GM12878 (cell line): ENCODE data around the gene NOC2L. TPM values are rescaled to one million over a fixed set of nuclear protein-coding genes. Genes with fewer than 3 reads are reported as not detected.
A peak's percentile ranks its signal among the peaks of the same experiment; 100 is the strongest.

Experiments used
- ATAC-seq: fragments of 200-7000 bp; cut with Tn5 transposase; 3 replicates; pipeline ENCODE4 v1.9.1; 2020; ENCODE audit warnings: mild to moderate bottlenecking, moderate library complexity
- BruUV-seq: library from RNA; stranded (reverse); fragments of 400-500 nt; replicated peaks from 2 replicates; lab custom pipeline; 2021; lab: Mats Ljungman, UMichigan
- CTCF ChIA-PET: fragments of 300-600 bp; sonication (Branson Sonifier 250); formaldehyde crosslinking; extraction: SDS; loops from one replicate; lab custom pipeline; 2021; ENCODE audit warnings: inconsistent platforms; lab: Yijun Ruan, JAX
- POLR2A ChIA-PET: fragments of 350-600 bp; formaldehyde crosslinking; extraction: SDS; loops from one replicate; lab custom pipeline; 2021; ENCODE audit warnings: inconsistent platforms; lab: Charles Lee
- RAD21 ChIA-PET: fragments of 300-600 bp; sonication (Branson Sonifier 250); formaldehyde crosslinking; loops from one replicate; lab custom pipeline; 2023; ENCODE audit warnings: antibody characterized with exemption; ENCODE audit not compliant: unreplicated experiment; lab: Charles Lee
- SMC1A ChIA-PET: fragments of 300-600 bp; sonication (Branson Sonifier 250); formaldehyde crosslinking; loops from one replicate; lab custom pipeline; 2023; ENCODE audit not compliant: unreplicated experiment, uncharacterized antibody; lab: Charles Lee
- DNase-seq: peaks from one replicate; pipeline ENCODE4 v3.0.0-alpha.2; 2011; ENCODE audit warnings: low read depth, low spot score
- FAIRE-seq: peaks from 3 replicates; lab custom pipeline; 2011; peaks lifted over from hg19 to GRCh38; lab: Jason Lieb, UNC
- H2AFZ ChIP-seq: 2 replicates; pipeline ENCODE4 v1.6.0; 2011; ENCODE audit warnings: low read depth, low read length, control low read depth; ENCODE audit not compliant: control insufficient read depth
- H3K27ac ChIP-seq: 2 replicates; pipeline ENCODE4 v1.5.1; 2011; ENCODE audit warnings: control low read depth; ENCODE audit not compliant: control insufficient read depth, insufficient read depth
- H3K27me3 ChIP-seq, 2 experiments: replicated peaks in 1 of 2; 2 replicates each; pipeline versions ENCODE4 v1.6.0 to v1.6.1; 2011; ENCODE audit warnings: low read length in 1 of 2; ENCODE audit not compliant: control insufficient read depth in 2 of 2, insufficient read depth in 2 of 2
- H3K36me3 ChIP-seq, 2 experiments: 2 replicates each; pipeline ENCODE4 v1.5.1; 2011; ENCODE audit warnings: low read length in 1 of 2; ENCODE audit not compliant: control insufficient read depth in 2 of 2, insufficient read depth in 2 of 2
- H3K4me1 ChIP-seq: 2 replicates; pipeline ENCODE4 v1.6.1; 2011; ENCODE audit warnings: mild to moderate bottlenecking, low read length, moderate library complexity, mixed read lengths; ENCODE audit not compliant: control insufficient read depth, insufficient read depth
- H3K4me2 ChIP-seq: 2 replicates; pipeline ENCODE4 v1.6.0; 2011; ENCODE audit warnings: control low read depth; ENCODE audit not compliant: control insufficient read depth, insufficient read depth
- H3K4me3 ChIP-seq: fragments of 200-600 bp; sonication (generic); 2 replicates; pipeline ENCODE4 v1.5.1; 2016
- H3K79me2 ChIP-seq: 2 replicates; pipeline ENCODE4 v1.6.0; 2011; ENCODE audit warnings: low read length; ENCODE audit not compliant: control insufficient read depth, insufficient read depth
- H3K9ac ChIP-seq: 2 replicates; pipeline ENCODE4 v1.8.0; 2011; ENCODE audit warnings: low read length, control low read depth, mixed read lengths; ENCODE audit not compliant: control insufficient read depth, insufficient read depth
- H3K9me3 ChIP-seq: replicated peaks from 3 replicates; pipeline ENCODE4 v1.5.1; 2011; ENCODE audit warnings: mild to moderate bottlenecking, low read length; ENCODE audit not compliant: control insufficient read depth, insufficient read depth
- H4K20me1 ChIP-seq: 2 replicates; pipeline ENCODE4 v1.6.0; 2011; ENCODE audit not compliant: control insufficient read depth, insufficient read depth
- ASH2L ChIP-seq: fragments of 300-600, 200-600 bp; sonication (generic); IDR thresholded peaks from 2 replicates; pipeline ENCODE4 v1.6.1; 2017; ENCODE audit warnings: low read depth, mild to moderate bottlenecking, borderline replicate concordance
- BACH1 ChIP-seq: fragments of 450-650 bp; IDR thresholded peaks from 2 replicates; pipeline ENCODE4 v1.6.1; 2017; ENCODE audit warnings: mild to moderate bottlenecking, borderline replicate concordance
- CBFB ChIP-seq: IDR thresholded peaks from 2 replicates; pipeline ENCODE4 v1.6.1; 2016; ENCODE audit warnings: antibody characterized with exemption, low read depth
- FOS ChIP-seq: IDR thresholded peaks from 3 replicates; pipeline ENCODE4 v1.6.1; 2011; ENCODE audit warnings: borderline replicate concordance; ENCODE audit not compliant: insufficient read length; ENCODE audit errors: extremely low read depth
- KAT2A ChIP-seq: conservative IDR thresholded peaks from 2 replicates; pipeline ENCODE4 v1.6.1; 2011; ENCODE audit warnings: low read depth, low read length; ENCODE audit not compliant: control insufficient read depth
- LARP7 ChIP-seq: fragments of 450-650 bp; IDR thresholded peaks from 2 replicates; pipeline ENCODE4 v1.6.1; 2017; ENCODE audit warnings: mild to moderate bottlenecking
- MEF2A ChIP-seq: IDR thresholded peaks from 2 replicates; pipeline ENCODE4 v1.6.1; 2011; ENCODE audit warnings: low read depth, mild to moderate bottlenecking, low read length, moderate library complexity; ENCODE audit not compliant: insufficient read depth
- MXI1 ChIP-seq: fragments of 150-350 bp; IDR thresholded peaks from 2 replicates; pipeline ENCODE4 v1.6.1; 2011; ENCODE audit warnings: low read depth, mild to moderate bottlenecking, inconsistent platforms, low read length, improper control_type of control experiment
- NFIC ChIP-seq: IDR thresholded peaks from 2 replicates; pipeline ENCODE4 v1.6.1; 2012; ENCODE audit warnings: low read depth, mild to moderate bottlenecking, inconsistent platforms, low read length, moderate library complexity
- NRF1 ChIP-seq: conservative IDR thresholded peaks from 2 replicates; pipeline ENCODE4 v1.6.1; 2011; ENCODE audit warnings: mild to moderate bottlenecking, low read depth, low read length, improper control_type of control experiment
- PAX8 ChIP-seq: fragments of 450-650 bp; IDR thresholded peaks from 2 replicates; pipeline ENCODE4 v1.6.1; 2017; ENCODE audit warnings: mild to moderate bottlenecking, moderate library complexity
- SUZ12 ChIP-seq: fragments of 200-600 bp; sonication (generic); IDR thresholded peaks from one replicate; pipeline ENCODE4 v1.6.1; 2018; ENCODE audit warnings: antibody characterized with exemption, mild to moderate bottlenecking; ENCODE audit not compliant: unreplicated experiment
- TCF7 ChIP-seq: IDR thresholded peaks from 2 replicates; pipeline ENCODE4 v1.6.1; 2014; ENCODE audit warnings: antibody characterized with exemption, borderline replicate concordance
- WRNIP1 ChIP-seq: IDR thresholded peaks from 2 replicates; pipeline ENCODE4 v1.6.1; 2011; ENCODE audit warnings: low read depth, low read length, improper control_type of control experiment, borderline replicate concordance
- ZNF274 ChIP-seq: IDR thresholded peaks from one replicate; pipeline ENCODE4 v1.8.0; 2011; ENCODE audit not compliant: insufficient read length, insufficient read depth
- ZNF384 ChIP-seq: IDR thresholded peaks from 2 replicates; pipeline ENCODE4 v1.6.1; 2012; ENCODE audit warnings: low read depth, mild to moderate bottlenecking, low read length, improper control_type of control experiment, borderline replicate concordance
- WGBS: methylation state at CpG from one replicate; pipeline ENCODE4 v1.1.6; 2016; ENCODE audit warnings: low lambda C conversion rate; ENCODE audit not compliant: insufficient replicate concordance, insufficient coverage; ENCODE audit errors: missing lambda C conversion rate; 5-methylcytosine and 5-hydroxymethylcytosine counted together
- in situ Hi-C: fragments of 300-500 bp; cut with MboI; formaldehyde crosslinking; loops from 9 replicates; pipeline ENCODE4 v1.14.3; 2018; ENCODE audit warnings: mixed read lengths
- intact Hi-C: fragments of 100-400 bp; cut with micrococcal nuclease; formaldehyde crosslinking; loops from one replicate; pipeline ENCODE4 v1.14.2; 2022; ENCODE audit not compliant: unreplicated experiment
- polyA plus RNA-seq, 11 experiments: library from polyadenylated mRNA; depleted of rRNA in 4 of 11; unstranded in 6 of 11; stranded (reverse) in 5 of 11; fragments of >200 nt; fragmentation: Nextera tagmentation in 4 of 11; fragmentation: Illumina TruSeq in 1 of 11; extraction: Ambion mirVana in 4 of 11; extraction: Trizol in 1 of 11; gene quantifications; 1 replicate in 1 of 11; 2 replicates in 10 of 11; pipeline versions ENCODE4 v1.2.1 to v1.2.3, GENCODE V29; 2011 to 2016; ENCODE audit warnings: inconsistent platforms in 2 of 11, missing spikeins in 2 of 11, low read depth in 1 of 11
- total RNA-seq, 4 experiments: library from RNA; depleted of rRNA in 3 of 4; stranded (reverse); fragments of >200 nt in 3 of 4; fragmentation: Illumina TruSeq in 1 of 4; extraction: Trizol in 1 of 4; gene quantifications; 2 replicates each; pipeline versions ENCODE4 v1.2.1 to v1.2.3, GENCODE V29; 2013 to 2021
- TF ChIP-seq, protein P1 (sequence below): fragments of 450-650 bp; IDR thresholded peaks from 2 replicates; pipeline ENCODE4 v1.6.1; 2017; ENCODE audit warnings: mild to moderate bottlenecking, moderate library complexity

The NOC2L gene
- total and polyA plus RNA-seq, 10 of the 15 experiments (the other 5 are each of a cell fraction or from before 2014, with no cell fraction given) = 1.3 to 171 (median 64.3) TPM

DNA sequence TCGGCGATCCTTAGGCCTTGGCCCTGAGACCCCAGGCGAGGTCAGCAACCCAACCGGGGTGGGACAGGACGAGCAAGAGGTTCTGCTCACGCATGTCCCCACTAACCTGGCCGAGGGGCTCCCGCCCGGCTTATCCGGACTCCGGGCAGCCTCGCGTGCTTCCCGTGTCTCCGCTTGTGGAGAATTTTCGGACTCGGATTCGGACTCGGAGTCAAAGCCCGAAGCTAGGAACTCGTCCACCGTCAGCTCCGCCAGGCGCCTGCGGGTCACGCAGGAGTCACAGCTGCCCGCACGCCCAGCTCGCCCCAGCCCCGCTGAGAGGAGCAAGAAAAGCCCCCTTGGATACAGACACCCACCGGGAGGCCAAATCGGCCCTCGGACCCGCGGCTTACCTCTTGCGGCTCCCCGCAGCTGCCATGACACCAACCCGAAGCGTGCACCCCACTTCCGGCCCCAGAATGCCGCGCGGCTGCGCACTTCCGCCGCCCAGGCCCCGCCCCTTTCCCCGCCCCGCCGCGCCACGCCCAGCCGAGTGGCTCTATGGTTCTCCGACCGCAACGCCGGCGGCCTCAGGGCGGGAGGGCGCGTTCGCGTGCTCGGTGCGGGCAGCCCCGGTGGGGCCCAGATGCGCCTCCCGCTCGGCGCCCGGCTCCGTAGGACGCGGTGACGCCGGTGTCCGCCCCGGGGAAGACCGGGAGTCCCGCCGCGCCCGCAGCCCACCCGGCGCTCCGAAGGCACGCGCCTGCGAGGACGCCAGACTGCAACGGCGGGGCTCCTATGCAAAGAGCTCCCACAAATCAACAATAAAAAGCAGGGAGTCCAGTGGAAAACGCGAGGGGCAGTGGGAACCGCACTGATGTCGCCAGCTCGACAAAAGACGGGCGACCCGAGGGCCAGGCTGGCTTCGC lies at the start of gene NOC2L (continued):
- TF ChIP-seq ZNF384 = no peak
- TF ChIP-seq TCF7 = no peak
- peak; percentile 73; the same call in 1 of the 2 replicates for TF ChIP-seq CBFB

DNA sequence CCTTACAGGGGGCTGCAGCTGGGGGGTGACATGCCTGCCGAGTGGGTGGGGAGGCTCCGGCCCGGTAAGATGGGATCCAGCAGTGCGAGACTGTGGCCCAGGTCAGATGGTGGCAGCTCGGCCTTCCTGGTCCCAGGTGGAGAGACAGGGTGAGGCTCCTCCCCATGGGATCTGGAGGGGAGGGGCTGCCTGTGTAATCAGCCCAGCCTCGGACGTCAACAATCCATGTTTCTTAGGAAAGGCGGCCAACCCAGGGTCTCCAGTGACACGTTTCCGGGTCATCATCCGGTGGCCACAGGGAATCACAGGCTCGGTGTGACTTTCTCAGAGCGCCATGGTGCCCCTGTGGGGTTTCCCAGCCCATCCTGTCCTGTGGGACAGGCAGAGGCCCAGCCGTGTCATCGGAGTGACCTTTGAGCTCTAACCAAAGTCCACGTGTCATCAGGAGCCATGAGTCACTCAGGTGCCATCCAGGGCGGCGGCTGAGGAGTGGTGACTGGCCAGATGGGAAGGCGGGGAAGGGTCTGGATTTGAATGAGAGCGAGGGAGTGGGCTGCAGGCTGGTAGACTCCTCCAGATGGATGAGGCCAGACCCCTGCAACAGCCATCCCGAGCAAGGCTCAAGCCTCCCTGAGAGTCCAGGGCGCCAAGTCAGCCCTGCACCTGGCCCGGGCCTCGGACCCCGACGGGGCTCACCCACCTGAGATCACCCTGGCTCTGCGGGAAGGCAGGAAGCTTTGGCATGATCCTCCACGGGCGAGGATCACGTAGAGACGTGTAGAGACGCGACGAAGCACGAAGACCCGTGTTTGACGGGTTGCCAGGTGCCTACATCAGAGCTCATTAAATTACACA lies 47.5 kb upstream of the NOC2L start:
- no peak overlapping the region for H3K4me2 ChIP-seq
- H4K20me1 ChIP-seq = no peaks in the 10 kb centered on the region
- BruUV-seq = no TSS peak
- no peaks in the 10 kb centered on the region for H3K79me2 ChIP-seq
- no peak overlapping the region for H3K4me3 ChIP-seq
- H3K27me3 ChIP-seq = peaks cover 0 to 2% of the 10 kb centered on the region in 2 experiments; a peak in 1 of 4 replicates
- intact Hi-C loops = no loop called here
- ChIA-PET POLR2A (interaction anchor here (5.4 kb wide), 1 partner anchor 7 kb away, joined by 22 read pairs; the partner anchor contains the start of gene ISG15), CTCF (interaction anchor here (0.8 kb wide), 1 partner anchor 15 kb away, joined by 3 read pairs; no protein-coding TSS in a partner anchor), RAD21 (interaction anchor here (0.6 to 1.1 kb wide), 2 partner anchors 27 to 206 kb away, joined by 3 to 4 read pairs; no protein-coding TSS in a partner anchor)
- no peak overlapping the region for H3K27ac ChIP-seq
- no peak for TF ChIP-seq ZNF384
- TF ChIP-seq NRF1 = no peak
- TF ChIP-seq BACH1 = no peak
- TF ChIP-seq PAX8 = no peak
- no peak for TF ChIP-seq MXI1
- TF ChIP-seq, protein P1, sequence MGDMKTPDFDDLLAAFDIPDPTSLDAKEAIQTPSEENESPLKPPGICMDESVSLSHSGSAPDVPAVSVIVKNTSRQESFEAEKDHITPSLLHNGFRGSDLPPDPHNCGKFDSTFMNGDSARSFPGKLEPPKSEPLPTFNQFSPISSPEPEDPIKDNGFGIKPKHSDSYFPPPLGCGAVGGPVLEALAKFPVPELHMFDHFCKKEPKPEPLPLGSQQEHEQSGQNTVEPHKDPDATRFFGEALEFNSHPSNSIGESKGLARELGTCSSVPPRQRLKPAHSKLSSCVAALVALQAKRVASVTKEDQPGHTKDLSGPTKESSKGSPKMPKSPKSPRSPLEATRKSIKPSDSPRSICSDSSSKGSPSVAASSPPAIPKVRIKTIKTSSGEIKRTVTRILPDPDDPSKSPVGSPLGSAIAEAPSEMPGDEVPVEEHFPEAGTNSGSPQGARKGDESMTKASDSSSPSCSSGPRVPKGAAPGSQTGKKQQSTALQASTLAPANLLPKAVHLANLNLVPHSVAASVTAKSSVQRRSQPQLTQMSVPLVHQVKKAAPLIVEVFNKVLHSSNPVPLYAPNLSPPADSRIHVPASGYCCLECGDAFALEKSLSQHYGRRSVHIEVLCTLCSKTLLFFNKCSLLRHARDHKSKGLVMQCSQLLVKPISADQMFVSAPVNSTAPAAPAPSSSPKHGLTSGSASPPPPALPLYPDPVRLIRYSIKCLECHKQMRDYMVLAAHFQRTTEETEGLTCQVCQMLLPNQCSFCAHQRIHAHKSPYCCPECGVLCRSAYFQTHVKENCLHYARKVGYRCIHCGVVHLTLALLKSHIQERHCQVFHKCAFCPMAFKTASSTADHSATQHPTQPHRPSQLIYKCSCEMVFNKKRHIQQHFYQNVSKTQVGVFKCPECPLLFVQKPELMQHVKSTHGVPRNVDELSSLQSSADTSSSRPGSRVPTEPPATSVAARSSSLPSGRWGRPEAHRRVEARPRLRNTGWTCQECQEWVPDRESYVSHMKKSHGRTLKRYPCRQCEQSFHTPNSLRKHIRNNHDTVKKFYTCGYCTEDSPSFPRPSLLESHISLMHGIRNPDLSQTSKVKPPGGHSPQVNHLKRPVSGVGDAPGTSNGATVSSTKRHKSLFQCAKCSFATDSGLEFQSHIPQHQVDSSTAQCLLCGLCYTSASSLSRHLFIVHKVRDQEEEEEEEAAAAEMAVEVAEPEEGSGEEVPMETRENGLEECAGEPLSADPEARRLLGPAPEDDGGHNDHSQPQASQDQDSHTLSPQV = no peak
- no peak for TF ChIP-seq NFIC
- no peak for TF ChIP-seq ZNF274
- no peak for TF ChIP-seq KAT2A
- no peak for TF ChIP-seq LARP7
- no peak for TF ChIP-seq MEF2A
- no peak for TF ChIP-seq SUZ12
- no peak for TF ChIP-seq WRNIP1
- TF ChIP-seq ASH2L = no peak
- TF ChIP-seq FOS = no peak
- TF ChIP-seq, all 136 proteins: peak for 0
- no peak for ATAC-seq
- Histone ChIP-seq H3K9ac (no peak overlapping the region), H3K4me1 (peaks cover 17% of the 10 kb centered on the region), H3K36me3 (no peaks in the 10 kb centered on the region), H3K9me3 (peaks cover 2% of the 10 kb centered on the region; the same call in 1 of the 3 replicates), H2AFZ (no peak overlapping the region)
- no peak for DNase-seq
- in situ Hi-C loops = no loop called here
- WGBS = 80% methylated on average over 37 of the region's 37 CpGs
- SMC1A ChIA-PET = interaction anchor here (1.1 kb wide), 1 partner anchor 13 kb away, joined by 4 read pairs; the partner anchor contains the start of gene AGRN
- no peak for FAIRE-seq
